IgD-negative memory B cell (primary cell): ENCODE data around the gene ITK. TPM values are rescaled to one million over a fixed set of nuclear protein-coding genes. Genes with fewer than 3 reads are reported as not detected.

Experiments
- H3K27ac Mint-ChIP-seq, 3 donors: one replicate each; pipeline ENCODE4 v1.8.0; 2020 to 2022; ENCODE audit warnings: mild to moderate bottlenecking in 3 of 3, mixed read lengths in 3 of 3, moderate library complexity in 1 of 3
- H3K27me3 Mint-ChIP-seq: one replicate; pipeline ENCODE4 v1.8.0; 2021; ENCODE audit warnings: mixed read lengths
- H3K36me3 Mint-ChIP-seq: one replicate; pipeline ENCODE4 v1.8.0; 2020; ENCODE audit warnings: mild to moderate bottlenecking, mixed read lengths
- H3K4me1 Mint-ChIP-seq, 3 donors: one replicate each; pipeline ENCODE4 v1.8.0; 2020 to 2022; ENCODE audit warnings: mixed read lengths in 3 of 3, mild to moderate bottlenecking in 1 of 3
- H3K4me3 Mint-ChIP-seq, 4 donors: one replicate each; pipeline ENCODE4 v1.8.0; 2020 to 2022; ENCODE audit warnings: mild to moderate bottlenecking in 4 of 4, mixed read lengths in 4 of 4, moderate library complexity in 3 of 4
- H3K9me3 Mint-ChIP-seq, 3 donors: one replicate each; pipeline ENCODE4 v1.8.0; 2020 to 2021; ENCODE audit warnings: mixed read lengths in 3 of 3, mild to moderate bottlenecking in 1 of 3
- polyA plus RNA-seq: library from polyadenylated mRNA; unstranded; fragments of 300-500 nt; fragmentation: Illumina TruSeq; gene quantifications from one replicate; pipeline ENCODE4 v1.2.3, GENCODE V29; 2021

ITK gene
- 5.6 TPM for polyA plus RNA-seq

- peaks cover 1% of the 10 kb centered on the region for H3K27me3 Mint-ChIP-seq
- H3K36me3 Mint-ChIP-seq, result no peaks in the 10 kb centered on the region
- no peak within 1 kb of the TSS for H3K27ac Mint-ChIP-seq
- no peaks in the 10 kb centered on the region for H3K9me3 Mint-ChIP-seq
- H3K4me3 Mint-ChIP-seq, result peak within 1 kb of the TSS; percentile 20 to 82 (median 62)
- peaks cover 0 to 2% (median 0%) of the 10 kb centered on the region in 3 donors for H3K4me1 Mint-ChIP-seq
Observed at GRCh38 chr5:157180374-157181264, at the start of gene ITK. Gene ITK, plus strand, starts transcription at chr5:157180840. Its CDS starts 138 bp downstream, at chr5:157180978.

GRCh38 chr5:157130925-157131324, 49.7 kb upstream of the ITK start:
- peaks cover 8 to 16% (median 13%) of the 10 kb centered on the region in 3 donors for H3K4me1 Mint-ChIP-seq
- H3K36me3 Mint-ChIP-seq, result no peaks in the 10 kb centered on the region
- H3K27ac Mint-ChIP-seq, result no peak overlapping the region
- H3K4me3 Mint-ChIP-seq, result peak overlapping the region in 2 of 4 donors; percentile 18 to 41
- no peaks in the 10 kb centered on the region for H3K27me3 Mint-ChIP-seq
- H3K9me3 Mint-ChIP-seq, result peaks cover 0 to 2% (median 0%) of the 10 kb centered on the region in 3 donors

GRCh38 chr5:157132281-157132612, 48.4 kb upstream of the ITK start:
- H3K36me3 Mint-ChIP-seq, result no peaks in the 10 kb centered on the region
- no peak overlapping the region for H3K4me3 Mint-ChIP-seq
- H3K27me3 Mint-ChIP-seq, result no peaks in the 10 kb centered on the region
- H3K27ac Mint-ChIP-seq, result no peak overlapping the region
- peaks cover 10 to 20% (median 13%) of the 10 kb centered on the region in 3 donors for H3K4me1 Mint-ChIP-seq
- peaks cover 0 to 2% (median 0%) of the 10 kb centered on the region in 3 donors for H3K9me3 Mint-ChIP-seq

- Mint-ChIP-seq H3K4me1 (peaks cover 22 to 38% (median 25%) of the 10 kb centered on the region in 3 donors), H3K27ac (no peak overlapping the region), H3K4me3 (no peak overlapping the region), H3K9me3 (no peaks in the 10 kb centered on the region), H3K36me3 (peaks cover 10% of the 10 kb centered on the region), H3K27me3 (no peaks in the 10 kb centered on the region)
Observed at GRCh38 chr5:157137691-157138090, 42.9 kb upstream of the ITK start.

- H3K27ac Mint-ChIP-seq, result peak within 1 kb of the TSS; percentile 96 to 98 (median 98)
- peaks cover 20 to 29% (median 28%) of the 10 kb centered on the region in 3 donors for H3K4me1 Mint-ChIP-seq
- H3K4me3 Mint-ChIP-seq, result peak within 1 kb of the TSS; percentile 97 to 99 (median 98)
Observed at GRCh38 chr5:157142317-157143126, 38.1 kb upstream of the ITK start, which contains the start of gene MED7. Gene MED7, minus strand, starts transcription at chr5:157142865. Its CDS starts 3,434 bp downstream, at chr5:157139431.

GRCh38 chr5:157143127-157143971, 37.3 kb upstream of the ITK start:
- H3K4me3 Mint-ChIP-seq, result peak overlapping the region; percentile 97 to 99 (median 98)
- H3K4me1 Mint-ChIP-seq, result peaks cover 20 to 28% (median 28%) of the 10 kb centered on the region in 3 donors
- H3K27ac Mint-ChIP-seq, result peak overlapping the region; percentile 96 to 98 (median 98)
- no peaks in the 10 kb centered on the region for H3K9me3 Mint-ChIP-seq
- H3K27me3 Mint-ChIP-seq, result no peaks in the 10 kb centered on the region
- H3K36me3 Mint-ChIP-seq, result peaks cover 10% of the 10 kb centered on the region

More at GRCh38 chr5:157142317-157143126, 38.1 kb upstream of the ITK start, which contains the start of gene MED7:
- H3K9me3 Mint-ChIP-seq, result no peaks in the 10 kb centered on the region
- H3K27me3 Mint-ChIP-seq, result no peaks in the 10 kb centered on the region
- H3K36me3 Mint-ChIP-seq, result peaks cover 10% of the 10 kb centered on the region

- H3K4me1 Mint-ChIP-seq, result peaks cover 4 to 7% (median 4%) of the 10 kb centered on the region in 3 donors
- H3K27ac Mint-ChIP-seq, result peak overlapping the region in 2 of 3 donors; percentile 1 to 73
- H3K9me3 Mint-ChIP-seq, result no peaks in the 10 kb centered on the region
- H3K36me3 Mint-ChIP-seq, result no peaks in the 10 kb centered on the region
- peak overlapping the region in 1 of 4 donors; percentile 31 for H3K4me3 Mint-ChIP-seq
- H3K27me3 Mint-ChIP-seq, result no peaks in the 10 kb centered on the region
Observed at GRCh38 chr5:157148734-157149615, 31.7 kb upstream of the ITK start.

- Mint-ChIP-seq H3K36me3 (no peaks in the 10 kb centered on the region), H3K27ac (no peak overlapping the region), H3K27me3 (no peaks in the 10 kb centered on the region), H3K4me1 (peaks cover 4 to 7% (median 5%) of the 10 kb centered on the region in 3 donors), H3K9me3 (no peaks in the 10 kb centered on the region), H3K4me3 (no peak overlapping the region)
Observed at GRCh38 chr5:157150995-157151394, 29.6 kb upstream of the ITK start.

- H3K4me1 Mint-ChIP-seq, result peaks cover 0 to 4% (median 3%) of the 10 kb centered on the region in 3 donors
- H3K4me3 Mint-ChIP-seq, result no peak overlapping the region
- H3K27ac Mint-ChIP-seq, result peak overlapping the region in 1 of 3 donors; percentile 5
- no peaks in the 10 kb centered on the region for H3K36me3 Mint-ChIP-seq
- no peaks in the 10 kb centered on the region for H3K9me3 Mint-ChIP-seq
- no peaks in the 10 kb centered on the region for H3K27me3 Mint-ChIP-seq
Observed at GRCh38 chr5:157155297-157155696, 25.3 kb upstream of the ITK start.

- H3K27me3 Mint-ChIP-seq, result no peaks in the 10 kb centered on the region
- no peak overlapping the region for H3K4me3 Mint-ChIP-seq
- no peaks in the 10 kb centered on the region for H3K36me3 Mint-ChIP-seq
- H3K4me1 Mint-ChIP-seq, result peaks cover 0 to 4% (median 3%) of the 10 kb centered on the region in 3 donors
- no peaks in the 10 kb centered on the region for H3K9me3 Mint-ChIP-seq
- no peak overlapping the region for H3K27ac Mint-ChIP-seq
Observed at GRCh38 chr5:157157293-157157891, 23.2 kb upstream of the ITK start.

- peaks cover 0 to 3% (median 0%) of the 10 kb centered on the region in 3 donors for H3K4me1 Mint-ChIP-seq
- no peaks in the 10 kb centered on the region for H3K9me3 Mint-ChIP-seq
Observed at GRCh38 chr5:157159209-157159751, 21.4 kb upstream of the ITK start.

GRCh38 chr5:157160001-157160400, 20.6 kb upstream of the ITK start:
- Mint-ChIP-seq H3K4me3 (no peak overlapping the region), H3K27ac (no peak overlapping the region), H3K27me3 (peaks cover 1% of the 10 kb centered on the region), H3K36me3 (no peaks in the 10 kb centered on the region), H3K4me1 (no peaks in the 10 kb centered on the region), H3K9me3 (no peaks in the 10 kb centered on the region)

More at GRCh38 chr5:157159209-157159751, 21.4 kb upstream of the ITK start:
- H3K27ac Mint-ChIP-seq, result peak overlapping the region in 1 of 3 donors; percentile 25
- no peak overlapping the region for H3K4me3 Mint-ChIP-seq
- H3K36me3 Mint-ChIP-seq, result no peaks in the 10 kb centered on the region
- peaks cover 1% of the 10 kb centered on the region for H3K27me3 Mint-ChIP-seq

- H3K4me3 Mint-ChIP-seq, result no peak overlapping the region
- peaks cover 1% of the 10 kb centered on the region for H3K27me3 Mint-ChIP-seq
- no peak overlapping the region for H3K27ac Mint-ChIP-seq
- H3K9me3 Mint-ChIP-seq, result no peaks in the 10 kb centered on the region
- peaks cover 0 to 2% (median 0%) of the 10 kb centered on the region in 3 donors for H3K4me1 Mint-ChIP-seq
- peaks cover 1% of the 10 kb centered on the region for H3K36me3 Mint-ChIP-seq
Observed at GRCh38 chr5:157161996-157162395, 18.6 kb upstream of the ITK start.
